DMS153 treated with DMSO at 0.1 percent for 48 hours (cell line): ENCODE results near the gene PRMT1.
"Not testable (repeated sequence)": the region's sequence is repeated elsewhere in the genome, so short reads cannot be mapped to it uniquely, and the experiment has no call there.

Experiments
- DNase-seq: peaks from one replicate; lab custom pipeline; 2025; ENCODE audit not compliant: unreplicated experiment; lab: John Stamatoyannopoulos, UW

The PRMT1 gene

GRCh38 chr19:49718511-49718910, 41.4 kb downstream of the PRMT1 start:
- DNase-seq, result no peak

GRCh38 chr19:49718991-49719390, 41.9 kb downstream of the PRMT1 start:
- no peak for DNase-seq

GRCh38 chr19:49719420-49719819, 42.3 kb downstream of the PRMT1 start:
- not testable (repeated sequence) for DNase-seq

GRCh38 chr19:49727217-49728030, 50.4 kb downstream of the PRMT1 start:
- no peak for DNase-seq

- DNase-seq, result no peak
Observed at GRCh38 chr19:49730166-49730565, 53.1 kb downstream of the PRMT1 start.
